Activated CD4-positive, CD25-positive, alpha-beta regulatory T cell treated with anti-CD3 and anti-CD28 coated beads, Interleukin-2, amount 50 U/mL, for 24 hours (primary cell): ENCODE measurements around the gene ANKS1A.
"Not testable (repeated sequence)": the region's sequence is repeated elsewhere in the genome, so short reads cannot be mapped to it uniquely, and the experiment has no call there.

Source experiments
- ATAC-seq, 2 donors: fragments of 150-1000 bp; cut with Tn5 transposase; one replicate each; pipeline ENCODE4 v1.10.0; 2021; ENCODE audit warnings: mild to moderate bottlenecking in 1 of 2, moderate library complexity in 1 of 2

Gene ANKS1A

DNA sequence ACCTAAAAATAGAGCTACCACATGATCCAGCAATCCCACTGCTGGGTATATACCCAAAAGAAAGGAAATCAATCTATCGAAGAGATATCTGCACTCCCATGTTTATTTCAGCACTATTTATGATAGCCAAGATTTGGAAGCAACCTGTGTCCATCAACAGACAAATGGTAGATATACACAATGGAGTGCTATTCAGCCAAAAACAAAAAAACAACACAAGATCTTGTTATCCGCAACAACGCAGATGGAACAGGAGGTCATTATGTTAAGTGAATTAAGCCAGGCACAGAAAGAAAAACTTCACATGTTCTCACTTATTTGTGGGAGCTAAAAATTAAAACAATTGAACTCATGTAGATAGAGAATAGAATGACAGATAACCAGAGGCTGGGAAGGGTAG, 249.1 kb downstream of the ANKS1A start:
- not testable (repeated sequence) for ATAC-seq

DNA sequence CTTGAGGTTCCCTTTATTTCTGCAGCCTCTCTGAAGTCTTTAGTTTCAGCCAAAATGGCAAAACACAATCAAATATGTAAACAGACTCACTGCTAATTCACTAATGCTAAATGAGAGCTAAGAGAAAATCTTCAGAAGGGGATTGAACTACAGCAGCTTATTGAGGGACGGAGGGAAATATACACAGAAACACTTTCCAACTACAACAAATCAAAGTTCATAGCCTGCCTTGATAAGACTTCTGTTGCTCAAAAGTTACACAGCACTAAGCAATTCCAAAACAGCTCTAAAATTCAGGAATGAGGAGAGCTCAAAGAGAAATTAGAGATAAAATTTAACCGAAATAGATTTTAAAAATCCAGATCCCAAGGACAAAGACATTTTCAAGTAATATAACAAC, 250.4 kb downstream of the ANKS1A start:
- ATAC-seq, result no peak

DNA sequence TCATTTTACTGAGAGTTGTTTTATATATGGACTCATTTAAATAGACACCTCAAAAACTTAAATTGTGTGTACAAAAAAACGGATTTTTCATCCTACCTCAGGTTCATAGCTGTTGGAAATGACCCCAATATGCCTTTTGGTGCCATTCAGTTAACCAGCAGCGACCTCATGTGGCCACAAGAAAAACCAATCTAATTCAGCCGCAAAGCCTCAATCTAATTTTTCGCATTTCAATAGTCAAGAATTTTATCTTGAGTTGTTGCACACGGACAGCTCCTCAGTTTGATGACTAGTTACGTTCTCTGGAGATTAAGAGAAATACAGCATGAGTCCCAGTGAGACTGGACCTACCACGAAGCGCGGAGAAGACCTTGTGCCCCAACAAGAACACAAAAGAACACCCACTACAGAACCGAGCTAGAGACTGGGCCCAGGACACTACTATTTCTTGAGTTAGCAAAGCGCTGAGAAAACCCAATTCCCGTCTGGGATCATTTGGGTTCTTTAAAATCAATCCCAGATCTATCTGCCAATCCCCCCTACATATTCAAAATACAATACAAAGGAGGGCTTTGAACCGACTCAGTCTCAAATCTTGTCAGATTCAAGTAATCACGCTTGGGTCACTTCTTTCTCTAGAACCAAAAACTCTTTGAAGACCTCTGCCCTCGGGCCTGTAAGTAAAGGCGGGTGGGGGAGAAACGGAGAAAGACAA, 251.0 kb downstream of the ANKS1A start:
- no peak for ATAC-seq

DNA sequence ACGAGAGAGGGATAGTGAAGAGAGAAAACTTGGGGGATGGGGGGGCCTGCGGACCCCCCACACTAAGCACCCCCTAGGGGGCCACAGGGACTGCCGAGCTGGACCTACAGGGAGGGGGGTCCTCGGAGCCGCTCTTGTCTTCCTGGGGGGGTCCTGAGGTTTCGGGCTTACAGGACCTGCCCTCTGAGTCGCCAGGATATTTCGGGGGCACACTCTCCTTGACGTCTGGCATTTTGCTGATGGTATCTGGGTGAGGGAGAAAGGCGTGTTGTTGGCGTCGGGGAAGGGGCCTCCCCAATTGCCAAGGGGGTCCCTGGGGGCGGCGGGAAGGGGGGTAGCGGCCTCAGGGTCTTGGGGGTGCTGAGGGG, 251.6 kb downstream of the ANKS1A start:
- ATAC-seq, result no peak
